DLD1 (cell line): Measurements from ENCODE around the gene LYL1.

Source experiments
- in situ Hi-C: cut with HindIII; loops from 2 replicates; pipeline ENCODE4 v1.10.0; 2017; ENCODE audit warnings: low sequenced_read_pairs

The LYL1 gene

DNA sequence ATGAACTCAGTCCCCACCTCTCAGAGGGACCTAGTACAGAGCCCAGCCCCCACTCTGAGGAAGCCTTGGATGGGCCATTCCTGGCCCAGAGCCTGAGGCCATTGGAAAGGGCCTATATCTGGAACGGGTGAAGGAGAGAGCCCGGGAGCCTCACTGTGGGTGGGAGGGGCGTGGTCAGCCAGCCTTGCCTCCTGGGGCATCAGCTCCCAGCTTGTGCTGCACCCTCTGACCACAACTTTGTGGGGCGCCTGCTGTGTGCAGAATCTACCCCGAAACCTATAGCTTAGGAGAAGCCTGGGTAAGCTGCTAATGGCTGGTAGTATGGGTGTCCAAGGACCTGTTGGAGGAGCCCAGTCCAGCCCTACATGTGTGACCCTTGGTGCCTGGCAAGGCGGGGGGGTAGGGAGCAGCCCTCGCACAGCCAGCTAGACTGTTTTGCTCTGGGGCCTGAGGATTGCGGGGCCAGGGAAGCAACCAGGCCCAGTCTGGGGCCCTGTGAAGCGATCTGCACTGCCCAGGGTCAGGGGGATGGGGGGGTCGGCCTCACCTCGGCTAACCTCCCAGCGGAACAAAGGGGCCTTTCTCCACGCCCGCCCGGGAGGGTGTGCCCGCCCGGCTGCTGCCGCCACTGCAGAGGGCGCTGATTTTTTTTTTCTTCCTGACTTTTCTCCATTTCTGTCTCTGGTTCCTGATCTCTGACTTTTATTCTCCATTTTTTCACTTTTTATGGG lies 42.3 kb downstream of the LYL1 start:
- in situ Hi-C loops, result no loop called here

GRCh38 chr19:13058951-13059660 lies 43.6 kb downstream of the LYL1 start:
- in situ Hi-C loops, result no loop called here

- in situ Hi-C loops, result no loop called here
These were observed 44.9 kb downstream of the LYL1 start for GRCh38 chr19:13057744-13058143.

DNA sequence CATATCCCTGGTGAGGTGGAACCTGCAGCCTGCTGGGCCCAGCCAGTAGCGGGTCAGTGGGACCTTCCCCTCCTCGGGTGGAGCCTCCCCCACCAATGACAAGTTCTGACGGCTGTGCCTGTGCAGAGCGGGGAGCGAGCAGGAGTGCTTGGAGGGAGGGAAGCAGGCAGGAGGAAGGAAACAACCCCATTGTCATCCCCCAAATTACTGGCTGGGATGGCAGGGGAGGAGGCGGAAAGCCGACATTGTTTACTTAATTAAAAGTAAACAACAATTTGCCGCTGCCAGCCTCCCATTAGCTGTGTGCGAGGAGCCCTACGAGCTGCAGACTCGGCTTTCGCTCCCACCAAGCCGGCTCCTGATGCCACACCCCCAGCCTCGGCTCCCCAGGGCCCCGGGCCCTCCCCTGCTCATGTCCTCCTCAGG lies 45.5 kb downstream of the LYL1 start:
- in situ Hi-C loops, result no loop called here

GRCh38 chr19:13056052-13056660 lies 46.5 kb downstream of the LYL1 start:
- in situ Hi-C loops, result no loop called here

DNA sequence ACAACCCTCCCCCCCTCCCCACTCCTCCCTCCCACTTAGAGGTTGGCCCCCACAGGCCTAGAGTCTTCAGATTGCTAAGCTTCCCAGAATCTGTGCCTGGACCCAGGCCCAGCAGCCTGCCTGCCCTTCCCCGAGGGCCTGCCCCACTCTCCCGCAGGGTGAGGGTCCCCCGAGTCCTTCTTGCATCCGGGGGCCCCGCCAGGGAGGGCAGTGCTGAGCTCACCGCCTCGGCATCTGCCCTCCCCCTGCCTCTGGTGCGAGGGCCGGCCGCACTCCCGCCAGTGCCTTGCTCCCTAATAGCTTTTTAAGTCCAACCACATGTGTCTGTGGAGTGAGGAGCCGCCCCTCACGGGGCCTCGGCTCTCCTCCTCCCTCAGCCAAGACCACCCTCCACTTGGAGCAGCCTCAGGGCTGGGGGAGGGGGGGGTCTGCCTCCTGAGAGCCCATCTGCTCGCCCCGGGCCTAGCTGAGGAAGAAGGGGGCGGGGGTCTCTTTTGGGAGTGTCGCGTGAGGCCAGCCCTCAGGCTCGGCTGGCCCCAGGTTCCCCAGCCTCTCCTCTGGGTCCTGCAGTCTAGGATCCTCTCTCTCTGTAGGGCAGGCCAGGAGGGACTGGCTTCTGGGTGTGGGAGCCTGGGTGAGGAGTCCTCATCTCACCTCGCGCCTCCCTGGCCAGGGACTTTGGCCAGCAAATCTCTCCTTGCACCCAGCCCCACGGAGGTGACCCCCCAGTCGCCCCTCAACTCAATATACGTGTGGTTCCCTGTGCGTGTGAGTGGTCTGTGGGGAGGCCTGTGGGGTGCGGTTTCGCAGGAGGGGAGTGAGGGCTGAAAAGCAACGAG lies 47.2 kb downstream of the LYL1 start:
- in situ Hi-C loops, result no loop called here

- in situ Hi-C loops, result no loop called here
These were observed 47.9 kb downstream of the LYL1 start for GRCh38 chr19:13054626-13055212.

DNA sequence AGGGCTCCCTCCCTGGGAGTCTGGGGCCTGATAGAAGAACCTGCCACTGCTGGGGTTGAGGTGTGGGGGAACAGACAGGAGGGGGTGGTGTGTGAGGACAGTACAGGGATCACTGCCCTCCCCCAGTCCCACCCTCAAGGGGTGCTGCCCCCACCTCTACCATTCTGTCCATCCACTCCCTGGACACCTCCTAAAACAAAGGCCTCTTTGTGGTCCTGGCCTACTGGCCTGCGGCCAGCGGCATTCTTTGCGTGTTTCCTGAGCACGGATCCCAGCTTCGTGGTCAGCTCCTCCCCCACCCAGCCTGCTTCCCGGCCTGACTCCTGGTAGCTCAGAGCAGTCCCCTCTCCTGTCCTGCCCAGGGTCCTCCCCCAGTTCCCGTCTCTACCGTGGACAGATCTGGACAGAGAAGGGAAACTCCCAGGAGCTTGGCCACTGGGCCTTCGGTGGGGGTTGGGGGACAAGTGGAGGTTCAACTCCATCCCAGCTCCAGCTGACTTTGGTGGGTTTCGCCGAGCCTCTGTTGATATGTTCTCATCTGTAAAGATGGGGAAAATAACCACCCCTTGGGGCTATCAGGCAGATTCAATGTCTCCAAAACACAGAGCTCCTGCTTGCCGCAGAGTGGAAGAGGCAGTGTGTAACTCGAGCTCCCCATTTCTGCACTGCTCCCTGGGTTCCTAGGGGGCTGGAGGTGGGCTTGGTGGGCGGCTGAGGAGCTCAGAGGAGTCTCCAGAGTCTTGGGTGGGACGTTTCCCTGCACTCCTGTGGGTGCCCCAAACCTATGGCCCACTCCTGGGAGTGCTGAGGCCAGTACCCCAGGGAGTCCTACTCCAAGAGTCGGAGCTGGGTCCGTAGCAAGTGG lies 48.7 kb downstream of the LYL1 start:
- in situ Hi-C loops, result no loop called here

GRCh38 chr19:13053238-13053637 lies 49.4 kb downstream of the LYL1 start:
- in situ Hi-C loops, result no loop called here

DNA sequence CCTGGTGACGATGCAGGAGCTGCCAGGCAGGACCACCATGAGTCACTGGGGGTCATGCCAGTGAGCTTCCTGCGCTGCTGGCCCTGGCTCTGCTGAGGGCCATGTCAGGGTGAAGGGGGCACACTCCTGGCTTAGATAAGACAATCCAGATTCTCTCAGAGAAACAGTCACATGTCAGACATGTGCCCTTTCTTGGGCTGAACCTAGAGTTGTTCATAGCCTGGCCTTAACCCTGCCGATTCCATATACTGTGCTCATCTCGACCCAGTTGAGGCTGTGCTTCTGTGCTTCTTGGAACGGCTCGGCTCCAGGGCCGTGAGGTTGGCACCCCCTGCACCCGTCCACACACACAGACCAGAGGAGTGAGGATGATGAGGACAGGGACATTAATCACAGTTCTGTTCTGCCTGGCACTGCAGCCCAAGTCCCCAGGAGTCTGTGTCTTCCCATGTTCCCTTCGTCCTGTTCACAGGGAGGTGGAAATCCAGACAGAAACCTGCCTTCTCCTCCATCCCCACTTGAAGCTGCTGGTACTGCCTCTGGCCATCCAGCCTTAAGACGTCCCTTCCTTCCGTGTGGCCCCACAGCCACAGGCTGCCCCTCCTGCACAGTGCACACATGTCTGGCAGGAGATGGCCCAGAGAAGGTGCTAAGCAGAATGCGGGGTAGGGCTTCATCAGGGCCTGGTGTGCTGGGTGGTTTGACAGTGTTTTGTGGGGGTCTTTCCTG lies 50.0 kb downstream of the LYL1 start:
- in situ Hi-C loops, result no loop called here

- in situ Hi-C loops, result no loop called here
These were observed 51.0 kb downstream of the LYL1 start for GRCh38 chr19:13051557-13052165.

GRCh38 chr19:13050274-13050673 lies 52.4 kb downstream of the LYL1 start:
- in situ Hi-C loops, result no loop called here
